ENCODE measurements around the gene HLF.
A peak's percentile ranks its signal among the peaks of the same experiment; 100 is the strongest.

The HLF gene

GRCh38 chr17:55295411-55296170, 30.8 kb downstream of the HLF start:
- H2AK5ac ChIP-seq (ENCODE audit: low read length): no peak overlapping the region
- H3K23ac ChIP-seq (ENCODE audit: low read length): no peak overlapping the region
- H3K4me2 ChIP-seq (ENCODE audit: low read length): no peak overlapping the region
- no peaks in the 10 kb centered on the region for H3K9me3 ChIP-seq (ENCODE audit: insufficient read depth, low read depth, low read length)
- H4K91ac ChIP-seq (ENCODE audit: low read depth, low read length): no peak overlapping the region
- H3K27ac ChIP-seq (ENCODE audit: low read depth, low read length): no peak overlapping the region
- H4K8ac ChIP-seq (ENCODE audit: low read depth, low read length): no peak overlapping the region
- no peak overlapping the region for H4K12ac ChIP-seq (ENCODE audit: low read depth, low read length)
- H2BK12ac ChIP-seq (ENCODE audit: low read length): no peak overlapping the region
- no peaks in the 10 kb centered on the region for H3K36me3 ChIP-seq (ENCODE audit: control insufficient read depth in 1 of 2, insufficient read depth in 2 of 2, low read length in 2 of 2)
- no peaks in the 10 kb centered on the region for H3K27me3 ChIP-seq (ENCODE audit: insufficient read depth, low read length)
- H3K79me1 ChIP-seq (ENCODE audit: low read length): no peaks in the 10 kb centered on the region
- H2BK120ac ChIP-seq (ENCODE audit: insufficient read depth, low read length, poor library complexity): no peak overlapping the region
- no peaks in the 10 kb centered on the region for H3K4me1 ChIP-seq (ENCODE audit: control insufficient read depth in 1 of 2, insufficient read depth in 2 of 2, low read length in 2 of 2)
- no peak overlapping the region for H2BK5ac ChIP-seq (ENCODE audit: low read depth, low read length, poor library complexity)
- no peaks in the 10 kb centered on the region for H3K79me2 ChIP-seq (ENCODE audit: control insufficient read depth, insufficient read depth, low read length, poor library complexity)
- H3K9ac ChIP-seq (ENCODE audit: low read length): no peak overlapping the region
- no peak overlapping the region for H2AFZ ChIP-seq (ENCODE audit: insufficient read depth, low read length, poor library complexity)
- H3K18ac ChIP-seq (ENCODE audit: low read length): no peak overlapping the region
- DNase-seq: peak; percentile 37 to 76
- H3K14ac ChIP-seq (ENCODE audit: low read length): no peak overlapping the region
- no peak overlapping the region for H3K4me3 ChIP-seq (ENCODE audit: low read depth, low read length)
- no CpG with 5 or more reads among the region's 10 CpGs for WGBS (ENCODE audit: extremely low coverage, insufficient coverage, insufficient read length)
- H3K4ac ChIP-seq (ENCODE audit: low read depth, low read length): no peak overlapping the region

GRCh38 chr17:55296171-55296695, 31.5 kb downstream of the HLF start:
- Histone ChIP-seq H2BK12ac (ENCODE audit: low read length) (no peak overlapping the region), H3K9me3 (ENCODE audit: insufficient read depth, low read depth, low read length) (no peaks in the 10 kb centered on the region), H3K4me1 (ENCODE audit: control insufficient read depth in 1 of 2, insufficient read depth in 2 of 2, low read length in 2 of 2) (no peaks in the 10 kb centered on the region), H3K4ac (ENCODE audit: low read depth, low read length) (no peak overlapping the region), H3K4me2 (ENCODE audit: low read length) (no peak overlapping the region), H4K12ac (ENCODE audit: low read depth, low read length) (no peak overlapping the region), H2BK120ac (ENCODE audit: insufficient read depth, low read length, poor library complexity) (no peak overlapping the region), H3K79me2 (ENCODE audit: control insufficient read depth, insufficient read depth, low read length, poor library complexity) (no peaks in the 10 kb centered on the region), H3K36me3 (ENCODE audit: control insufficient read depth in 1 of 2, insufficient read depth in 2 of 2, low read length in 2 of 2) (no peaks in the 10 kb centered on the region), H3K4me3 (ENCODE audit: low read depth, low read length) (no peak overlapping the region), H3K9ac (ENCODE audit: low read length) (no peak overlapping the region), H3K79me1 (ENCODE audit: low read length) (no peaks in the 10 kb centered on the region), H3K18ac (ENCODE audit: low read length) (no peak overlapping the region), H3K27me3 (ENCODE audit: insufficient read depth, low read length) (no peaks in the 10 kb centered on the region), H4K8ac (ENCODE audit: low read depth, low read length) (no peak overlapping the region), H3K27ac (ENCODE audit: low read depth, low read length) (no peak overlapping the region), H2BK5ac (ENCODE audit: low read depth, low read length, poor library complexity) (no peak overlapping the region), H3K14ac (ENCODE audit: low read length) (no peak overlapping the region), H2AFZ (ENCODE audit: insufficient read depth, low read length, poor library complexity) (no peak overlapping the region), H2AK5ac (ENCODE audit: low read length) (no peak overlapping the region), H4K91ac (ENCODE audit: low read depth, low read length) (no peak overlapping the region), H3K23ac (ENCODE audit: low read length) (no peak overlapping the region)
- no peak for DNase-seq
- no CpG with 5 or more reads among the region's 6 CpGs for WGBS (ENCODE audit: extremely low coverage, insufficient coverage, insufficient read length)

- no peak overlapping the region for H2AFZ ChIP-seq (ENCODE audit: insufficient read depth, low read length, poor library complexity)
- H3K9me3 ChIP-seq (ENCODE audit: insufficient read depth, low read depth, low read length): no peaks in the 10 kb centered on the region
- H3K4me2 ChIP-seq (ENCODE audit: low read length): no peak overlapping the region
- no peak overlapping the region for H2BK5ac ChIP-seq (ENCODE audit: low read depth, low read length, poor library complexity)
- H3K23ac ChIP-seq (ENCODE audit: low read length): no peak overlapping the region
- no peak overlapping the region for H4K8ac ChIP-seq (ENCODE audit: low read depth, low read length)
- H3K14ac ChIP-seq (ENCODE audit: low read length): no peak overlapping the region
- no peak overlapping the region for H2BK12ac ChIP-seq (ENCODE audit: low read length)
- H3K36me3 ChIP-seq (ENCODE audit: control insufficient read depth in 1 of 2, insufficient read depth in 2 of 2, low read length in 2 of 2): no peaks in the 10 kb centered on the region
- H3K27me3 ChIP-seq (ENCODE audit: insufficient read depth, low read length): no peaks in the 10 kb centered on the region
- no peak overlapping the region for H3K18ac ChIP-seq (ENCODE audit: low read length)
- H3K79me2 ChIP-seq (ENCODE audit: control insufficient read depth, insufficient read depth, low read length, poor library complexity): no peaks in the 10 kb centered on the region
- H3K4me3 ChIP-seq (ENCODE audit: low read depth, low read length): no peak overlapping the region
- H3K9ac ChIP-seq (ENCODE audit: low read length): no peak overlapping the region
- no peaks in the 10 kb centered on the region for H3K4me1 ChIP-seq (ENCODE audit: control insufficient read depth in 1 of 2, insufficient read depth in 2 of 2, low read length in 2 of 2)
- H3K4ac ChIP-seq (ENCODE audit: low read depth, low read length): no peak overlapping the region
- no peak overlapping the region for H2BK120ac ChIP-seq (ENCODE audit: insufficient read depth, low read length, poor library complexity)
- no peaks in the 10 kb centered on the region for H3K79me1 ChIP-seq (ENCODE audit: low read length)
- no peak overlapping the region for H2AK5ac ChIP-seq (ENCODE audit: low read length)
- H4K12ac ChIP-seq (ENCODE audit: low read depth, low read length): no peak overlapping the region
- H4K91ac ChIP-seq (ENCODE audit: low read depth, low read length): no peak overlapping the region
- DNase-seq: no peak
- H3K27ac ChIP-seq (ENCODE audit: low read depth, low read length): no peak overlapping the region
- no CpG with 5 or more reads among the region's 1 CpG for WGBS (ENCODE audit: extremely low coverage, insufficient coverage, insufficient read length)
Observed at GRCh38 chr17:55296699-55297098, 31.9 kb downstream of the HLF start.

GRCh38 chr17:55298111-55298730, 33.5 kb downstream of the HLF start:
- Histone ChIP-seq H2AK5ac (ENCODE audit: low read length) (no peak overlapping the region), H3K79me2 (ENCODE audit: control insufficient read depth, insufficient read depth, low read length, poor library complexity) (no peaks in the 10 kb centered on the region), H3K4me2 (ENCODE audit: low read length) (no peak overlapping the region), H3K4ac (ENCODE audit: low read depth, low read length) (no peak overlapping the region), H2BK120ac (ENCODE audit: insufficient read depth, low read length, poor library complexity) (no peak overlapping the region), H3K27me3 (ENCODE audit: insufficient read depth, low read length) (no peaks in the 10 kb centered on the region), H3K4me1 (ENCODE audit: control insufficient read depth in 1 of 2, insufficient read depth in 2 of 2, low read length in 2 of 2) (no peaks in the 10 kb centered on the region), H3K27ac (ENCODE audit: low read depth, low read length) (no peak overlapping the region), H3K4me3 (ENCODE audit: low read depth, low read length) (no peak overlapping the region), H2BK12ac (ENCODE audit: low read length) (no peak overlapping the region), H3K79me1 (ENCODE audit: low read length) (no peaks in the 10 kb centered on the region), H2AFZ (ENCODE audit: insufficient read depth, low read length, poor library complexity) (no peak overlapping the region), H3K9ac (ENCODE audit: low read length) (no peak overlapping the region), H3K18ac (ENCODE audit: low read length) (no peak overlapping the region), H3K14ac (ENCODE audit: low read length) (no peak overlapping the region), H3K23ac (ENCODE audit: low read length) (no peak overlapping the region), H3K9me3 (ENCODE audit: insufficient read depth, low read depth, low read length) (no peaks in the 10 kb centered on the region), H4K91ac (ENCODE audit: low read depth, low read length) (no peak overlapping the region), H2BK5ac (ENCODE audit: low read depth, low read length, poor library complexity) (no peak overlapping the region), H4K8ac (ENCODE audit: low read depth, low read length) (no peak overlapping the region), H3K36me3 (ENCODE audit: control insufficient read depth in 1 of 2, insufficient read depth in 2 of 2, low read length in 2 of 2) (no peaks in the 10 kb centered on the region), H4K12ac (ENCODE audit: low read depth, low read length) (no peak overlapping the region)
- DNase-seq: no peak
- WGBS (ENCODE audit: extremely low coverage, insufficient coverage, insufficient read length): no CpG with 5 or more reads among the region's 3 CpGs

Measured in trophoblast cell (in vitro differentiated cells and primary cell).